Omental fat pad (tissue), 4 donors: Measurements from ENCODE around the gene GTSE1. TPM values are rescaled to one million over a fixed set of nuclear protein-coding genes. Genes with fewer than 3 reads are reported as not detected.

Experiments
- ATAC-seq: fragments of 150-250 bp; one replicate; pipeline ENCODE4 v1.9.1; 2016; ENCODE audit warnings: mild to moderate bottlenecking, moderate library complexity; ENCODE audit not compliant: low FRiP score
- DNase-seq: peaks from one replicate; pipeline ENCODE4 v3.0.0-alpha.2; 2019; ENCODE audit warnings: low spot score
- CTCF ChIP-seq, 3 donors: fragments of 450-650 bp; IDR thresholded peaks; one replicate each; pipeline ENCODE4 v1.5.1; 2016 to 2017; ENCODE audit warnings: antibody characterized with exemption in 3 of 3, mild to moderate bottlenecking in 3 of 3, moderate library complexity in 2 of 3
- total RNA-seq, 4 donors: library from RNA; depleted of rRNA; stranded (reverse); fragments of >200 nt; gene quantifications; one replicate each; pipeline ENCODE4 v1.1.0, GENCODE V29; 2016

The GTSE1 gene
- total RNA-seq, 4 donors from 2014 or later: 1.1 to 2.5 (median 1.3) TPM; not detected in 1

GRCh38 chr22:46366327-46366731 lies 69.7 kb downstream of the GTSE1 start:
- no peak for TF ChIP-seq CTCF (IDR thresholded peaks at IDR 0.05)
- no peak for ATAC-seq

GRCh38 chr22:46366801-46367706 lies 70.4 kb downstream of the GTSE1 start:
- DNase-seq (no peak), ATAC-seq (peak; percentile 19)
- TF ChIP-seq CTCF (IDR thresholded peaks at IDR 0.05): no peak

More at GRCh38 chr22:46366327-46366731, 69.7 kb downstream of the GTSE1 start:
- DNase-seq: no peak

GRCh38 chr22:46367707-46368191 lies 71.1 kb downstream of the GTSE1 start:
- DNase-seq (peak; percentile 74), ATAC-seq (peak; percentile 34)
- TF ChIP-seq CTCF (IDR thresholded peaks at IDR 0.05): no peak

- DNase-seq (no peak), ATAC-seq (no peak)
- TF ChIP-seq CTCF (IDR thresholded peaks at IDR 0.05): no peak
Observed at GRCh38 chr22:46368422-46368821, 71.8 kb downstream of the GTSE1 start.

GRCh38 chr22:46368871-46369715 lies 72.4 kb downstream of the GTSE1 start:
- TF ChIP-seq CTCF (IDR thresholded peaks at IDR 0.05): no peak
- no peak for DNase-seq
- no peak for ATAC-seq

GRCh38 chr22:46369716-46370583 lies 73.3 kb downstream of the GTSE1 start:
- TF ChIP-seq CTCF (IDR thresholded peaks at IDR 0.05): no peak
- ATAC-seq (no peak), DNase-seq (no peak)
